Stimulated activated CD4-positive, alpha-beta T cell treated with anti-CD3 and anti-CD28 coated beads, Interleukin-12 subunit alpha, Interleukin-12 subunit beta, amount 100 ng/mL, for 24 hours (primary cell): Measurements from ENCODE around the gene NDNF.

ENCODE experiments used
- DNase-seq, 2 experiments: peaks; one replicate each; pipeline ENCODE4 v3.0.0-alpha.2; 2020; ENCODE audit warnings: low read depth in 2 of 2

Gene NDNF

GRCh38 chr4:121072224-121073003 is at the start of gene NDNF:
Gene NDNF (minus strand): TSS chr4:121072535. CDS start chr4:121045837, 26,698 bp downstream.
- peak in 1 of 2 experiments; percentile 52 for DNase-seq

GRCh38 chr4:121119715-121120114 is 47.4 kb upstream of the NDNF start:
- no peak for DNase-seq

- no peak for DNase-seq
These were observed 46.0 kb upstream of the NDNF start for GRCh38 chr4:121118344-121118743.

- no peak for DNase-seq
These were observed 42.4 kb upstream of the NDNF start for GRCh38 chr4:121114756-121115155.

GRCh38 chr4:121112530-121112929 is 40.2 kb upstream of the NDNF start:
- DNase-seq = no peak

- no peak for DNase-seq
These were observed 36.2 kb upstream of the NDNF start for GRCh38 chr4:121108557-121108956.

GRCh38 chr4:121107507-121107906 is 35.2 kb upstream of the NDNF start:
- no peak for DNase-seq

GRCh38 chr4:121100093-121100775 is 27.9 kb upstream of the NDNF start:
- no peak for DNase-seq

GRCh38 chr4:121098266-121098665 is 25.9 kb upstream of the NDNF start:
- DNase-seq = no peak

- no peak for DNase-seq
These were observed 24.3 kb upstream of the NDNF start for GRCh38 chr4:121096629-121097028.

- no peak for DNase-seq
These were observed 23.9 kb upstream of the NDNF start for GRCh38 chr4:121096191-121096590.

- no peak for DNase-seq
These were observed 22.1 kb upstream of the NDNF start for GRCh38 chr4:121094297-121094966.

GRCh38 chr4:121093261-121093660 is 20.9 kb upstream of the NDNF start:
- no peak for DNase-seq

GRCh38 chr4:121091941-121092340 is 19.6 kb upstream of the NDNF start:
- no peak for DNase-seq

- DNase-seq = no peak
These were observed 16.5 kb upstream of the NDNF start for GRCh38 chr4:121088867-121089266.

GRCh38 chr4:121079376-121079775 is 7.0 kb upstream of the NDNF start:
- no peak for DNase-seq

- DNase-seq = no peak
These were observed 5.2 kb upstream of the NDNF start for GRCh38 chr4:121077496-121077895.

- DNase-seq = no peak
These were observed 4.1 kb upstream of the NDNF start for GRCh38 chr4:121076416-121076815.

- no peak for DNase-seq
These were observed 1.5 kb upstream of the NDNF start for GRCh38 chr4:121073672-121074381.

GRCh38 chr4:121073004-121073435 is 685 bp upstream of the NDNF start:
- no peak for DNase-seq

- DNase-seq = no peak
These were observed 603 bp downstream of the NDNF start for GRCh38 chr4:121071640-121072223.
